SK-N-SH (cell line): Measurements from ENCODE around the gene LRRC75A. TPM values are rescaled to one million over a fixed set of nuclear protein-coding genes. Genes with fewer than 3 reads are reported as not detected.

Experiments
- CTCF ChIA-PET: fragments of 300-600, 350-600 bp; formaldehyde crosslinking; extraction: SDS; loops from one replicate; lab custom pipeline; 2021; lab: Yijun Ruan, JAX
- POLR2A ChIA-PET: fragments of 350-600 bp; sonication (Branson Sonifier 250); formaldehyde crosslinking; extraction: SDS; loops from one replicate; lab custom pipeline; 2020; ENCODE audit warnings: antibody characterized with exemption, inconsistent platforms; lab: Yijun Ruan, JAX
- DNase-seq: peaks from one replicate; pipeline ENCODE4 v3.0.0; 2012
- H2AFZ ChIP-seq: fragments of 200-600 bp; sonication (generic); 2 replicates; pipeline ENCODE4 v1.8.1; 2016; ENCODE audit warnings: antibody characterized with exemption, mild to moderate bottlenecking, low read depth
- H3F3A ChIP-seq: fragments of 200-600 bp; sonication (generic); replicated peaks from 2 replicates; pipeline ENCODE3; 2016; ENCODE audit warnings: antibody characterized with exemption, mild to moderate bottlenecking; ENCODE audit not compliant: insufficient read depth
- H3K27ac ChIP-seq, 2 experiments: fragments of 200-500 bp in 1 of 2; fragments of 200-600 bp in 1 of 2; sonication (Bioruptor generic) in 1 of 2; sonication (generic), shearing (Covaris generic) in 1 of 2; 2 replicates each; pipeline versions ENCODE4 v1.5.1 to v1.6.1; 2014 to 2016; ENCODE audit warnings: low read depth in 2 of 2, inconsistent platforms in 1 of 2, low read length in 1 of 2, mild to moderate bottlenecking in 1 of 2, mixed read lengths in 1 of 2
- H3K27me3 ChIP-seq: fragments of 200-600 bp; sonication (generic), shearing (Covaris generic); 2 replicates; pipeline ENCODE4 v1.6.1; 2016; ENCODE audit warnings: mixed run types; ENCODE audit not compliant: insufficient read depth
- H3K36me3 ChIP-seq, 2 experiments: fragments of 200-500 bp in 1 of 2; fragments of 200-600 bp in 1 of 2; sonication (Bioruptor generic) in 1 of 2; sonication (generic) in 1 of 2; replicated peaks in 1 of 2; 2 replicates each; pipeline versions ENCODE3 to v1.5.1; 2014 to 2016; ENCODE audit warnings: low read length in 1 of 2, mild to moderate bottlenecking in 1 of 2; ENCODE audit not compliant: insufficient read depth in 2 of 2, control insufficient read depth in 1 of 2
- H3K4me1 ChIP-seq, 2 experiments: fragments of 200-500 bp in 1 of 2; fragments of 200-600 bp in 1 of 2; sonication (Bioruptor generic) in 1 of 2; sonication (generic), shearing (Covaris generic) in 1 of 2; 2 replicates each; pipeline versions ENCODE4 v1.5.1 to v1.6.1; 2014 to 2016; ENCODE audit warnings: low read depth in 1 of 2, low read length in 1 of 2, mixed run types in 1 of 2; ENCODE audit not compliant: insufficient read depth in 2 of 2, control insufficient read depth in 1 of 2
- H3K4me2 ChIP-seq: fragments of 200-600 bp; sonication (generic), shearing (Covaris generic); 2 replicates; pipeline ENCODE4 v1.6.1; 2017; ENCODE audit warnings: mixed run types
- H3K4me3 ChIP-seq, 2 experiments: fragments of 200-500 bp in 1 of 2; fragments of 200-600 bp in 1 of 2; sonication (Bioruptor generic) in 1 of 2; sonication (generic), shearing (Covaris generic) in 1 of 2; 2 replicates each; pipeline versions ENCODE4 v1.5.1 to v1.8.1; 2014 to 2016; ENCODE audit warnings: low read depth in 2 of 2, inconsistent platforms in 1 of 2, low read length in 1 of 2, mild to moderate bottlenecking in 1 of 2, mixed read lengths in 1 of 2, moderate library complexity in 1 of 2
- H3K79me2 ChIP-seq: fragments of 200-600 bp; sonication (generic); 2 replicates; pipeline ENCODE4 v1.8.1; 2017; ENCODE audit warnings: mild to moderate bottlenecking; ENCODE audit not compliant: insufficient read depth
- H3K9ac ChIP-seq: fragments of 200-600 bp; sonication (generic); 2 replicates; pipeline ENCODE4 v1.6.1; 2017; ENCODE audit warnings: mixed run types
- H3K9me2 ChIP-seq: fragments of 200-600 bp; sonication (generic); 2 replicates; pipeline ENCODE4 v1.6.1; 2017; ENCODE audit warnings: mixed run types
- H3K9me3 ChIP-seq: fragments of 200-600 bp; sonication (generic); 2 replicates; pipeline ENCODE4 v1.6.1; 2017; ENCODE audit warnings: mixed run types, mild to moderate bottlenecking, moderate library complexity
- H4K20me1 ChIP-seq: fragments of 200-600 bp; sonication (generic); 2 replicates; pipeline ENCODE4 v1.6.1; 2017; ENCODE audit warnings: mild to moderate bottlenecking, mixed run types; ENCODE audit not compliant: insufficient read depth
- CHD2 ChIP-seq: fragments of 150-350 bp; IDR thresholded peaks from 2 replicates; pipeline ENCODE4 v1.6.1; 2018; ENCODE audit warnings: low read length; ENCODE audit not compliant: partially characterized antibody
- EZH2phosphoT487 ChIP-seq: fragments of 200-600 bp; sonication (generic); IDR thresholded peaks from 2 replicates; pipeline ENCODE4 v1.6.1; 2017; ENCODE audit warnings: low read depth, mixed run types, mild to moderate bottlenecking, antibody characterized with exemption, moderate library complexity, borderline replicate concordance
- IRF3 ChIP-seq: fragments of 150-350 bp; IDR thresholded peaks from 2 replicates; pipeline ENCODE4 v1.6.1; 2016; ENCODE audit warnings: mild to moderate bottlenecking, low read depth, low read length
- NRF1 ChIP-seq: IDR thresholded peaks from 2 replicates; pipeline ENCODE4 v1.6.1; 2012; ENCODE audit warnings: low read depth, mild to moderate bottlenecking, low read length
- PBX3 ChIP-seq: IDR thresholded peaks from 2 replicates; pipeline ENCODE4; 2012
- POLR2AphosphoS5 ChIP-seq: IDR thresholded peaks from 2 replicates; pipeline ENCODE4 v1.6.1; 2012; ENCODE audit warnings: low read depth, low read length
- RCOR1 ChIP-seq: fragments of 150-350 bp; IDR thresholded peaks from 2 replicates; pipeline ENCODE4 v1.6.1; 2017; ENCODE audit warnings: antibody characterized with exemption, low read length
- RFX5 ChIP-seq: IDR thresholded peaks from 2 replicates; pipeline ENCODE4 v1.6.1; 2012; ENCODE audit warnings: mild to moderate bottlenecking, improper control_type of control experiment, low read length
- USF1 ChIP-seq: IDR thresholded peaks from 2 replicates; pipeline ENCODE4 v1.4.0; 2012; ENCODE audit warnings: low read depth, borderline replicate concordance
- USF2 ChIP-seq: fragments of 150-350 bp; IDR thresholded peaks from 2 replicates; pipeline ENCODE4 v1.6.1; 2017; ENCODE audit warnings: antibody characterized with exemption, low read length, low read depth, borderline replicate concordance
- WGBS: methylation state at CpG from one replicate; pipeline ENCODE4 v1.1.6; 2017; ENCODE audit warnings: low lambda C conversion rate; 5-methylcytosine and 5-hydroxymethylcytosine counted together
- polyA plus RNA-seq, 3 experiments: library from polyadenylated mRNA; depleted of rRNA; stranded (reverse); fragments of >200 nt; gene quantifications; 2 replicates each; pipeline ENCODE4 v1.2.3, GENCODE V29; 2012

Gene LRRC75A
- polyA plus RNA-seq, 1 of the 3 experiments (the other 2 are of a cell fraction): 1.2 TPM

DNA sequence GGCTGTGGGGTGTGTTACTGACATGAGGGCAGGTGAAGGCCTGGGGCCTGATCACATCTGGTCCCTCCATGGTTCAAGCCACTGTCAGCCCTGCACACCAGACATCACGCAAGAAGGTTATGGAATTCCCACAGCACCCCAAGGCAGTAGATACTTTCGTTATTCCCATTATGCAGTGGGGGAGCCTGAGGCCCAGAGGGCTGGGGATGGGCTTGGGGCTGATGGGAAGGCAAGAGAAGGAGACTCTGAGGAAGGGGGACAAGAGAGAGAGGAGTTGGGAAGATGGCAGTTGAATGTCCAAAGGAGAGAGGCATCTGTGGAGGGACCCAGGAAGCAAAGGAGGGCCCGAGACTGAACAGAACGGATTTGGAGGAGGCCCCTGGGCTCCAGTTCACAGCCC lies 42.0 kb downstream of the LRRC75A start:
- peaks cover 0 to 3% of the 10 kb centered on the region in 2 experiments; a peak in 1 of 4 replicates for H3K4me1 ChIP-seq
- H3K27me3 ChIP-seq: no peaks in the 10 kb centered on the region
- POLR2A ChIA-PET: interaction anchor here (2.0 kb wide), 1 partner anchor 11 kb away, joined by 7 read pairs; no protein-coding TSS in a partner anchor
- H4K20me1 ChIP-seq: 0 out of 2 replicates have a peak, but pooled peaks cover 36% of the 10 kb centered on the region
- H3K9me3 ChIP-seq: no peaks in the 10 kb centered on the region
- no peak overlapping the region for H2AFZ ChIP-seq
- TF ChIP-seq EZH2phosphoT487: no peak
- no peak for TF ChIP-seq RFX5
- TF ChIP-seq USF2: no peak
- TF ChIP-seq PBX3: no peak
- TF ChIP-seq POLR2AphosphoS5: no peak
- TF ChIP-seq USF1: no peak
- TF ChIP-seq RCOR1: no peak
- no peak for TF ChIP-seq IRF3
- TF ChIP-seq, all 33 proteins: peak for 0
- peaks cover 41% of the 10 kb centered on the region for H3F3A ChIP-seq
- no peak for DNase-seq
- no peak overlapping the region for H3K27ac ChIP-seq
- CTCF ChIA-PET: interaction anchor here (0.6 to 33.7 kb wide), 4 partner anchors 10 to 134 kb away, joined by 3 to 746 read pairs (median 6); no protein-coding TSS in a partner anchor
- H3K9me2 ChIP-seq: no peaks in the 10 kb centered on the region
- H3K36me3 ChIP-seq: peaks cover 7 to 17% of the 10 kb centered on the region in 2 experiments
- H3K4me3 ChIP-seq: no peak overlapping the region
- no peaks in the 10 kb centered on the region for H3K79me2 ChIP-seq
- H3K4me2 ChIP-seq: no peak overlapping the region
- WGBS: 94% methylated on average over 3 of the region's 4 CpGs
- no peak overlapping the region for H3K9ac ChIP-seq

- Histone ChIP-seq H3K9me3 (no peaks in the 10 kb centered on the region), H3K4me2 (no peak overlapping the region), H2AFZ (no peak overlapping the region), H3F3A (peaks cover 43% of the 10 kb centered on the region), H3K27ac (no peak overlapping the region), H3K79me2 (no peaks in the 10 kb centered on the region), H3K9ac (no peak overlapping the region), H3K27me3 (no peaks in the 10 kb centered on the region), H3K36me3 (peaks cover 14 to 21% of the 10 kb centered on the region in 2 experiments), H3K9me2 (no peaks in the 10 kb centered on the region), H4K20me1 (peaks cover 41% of the 10 kb centered on the region), H3K4me3 (no peak overlapping the region), H3K4me1 (peaks cover 0 to 6% of the 10 kb centered on the region in 2 experiments; a peak in 1 of 4 replicates)
- TF ChIP-seq CHD2 (no peak), NRF1 (no peak)
- 90% methylated on average over 10 of the region's 11 CpGs for WGBS
- ChIA-PET CTCF (interaction anchor here (0.6 to 33.7 kb wide), 3 partner anchors 9 to 72 kb away, joined by 3 to 746 read pairs (median 7); no protein-coding TSS in a partner anchor), POLR2A (no interaction called here)
- no peak for DNase-seq
Observed at GRCh38 chr17:16449121-16449570, 42.8 kb downstream of the LRRC75A start.
